IPS DF 4.7 (cell line): ENCODE data around the gene DYDC2.
"Not testable (repeated sequence)": the region's sequence is repeated elsewhere in the genome, so short reads cannot be mapped to it uniquely, and the experiment has no call there.

Source experiments
- DNase-seq: peaks from one replicate; pipeline ENCODE4 v3.0.0-alpha.2; 2013; ENCODE audit warnings: low spot score; ENCODE audit errors: extremely low read depth

Gene DYDC2

GRCh38 chr10:80356563-80356988 lies at the start of gene DYDC2, which contains the start of gene DYDC1:
TSS of gene DYDC2 (plus strand) at chr10:80356781. CDS start at chr10:80362444, 5,663 bp downstream.
TSS of gene DYDC1 (minus strand) at chr10:80356755. CDS start at chr10:80352601, 4,154 bp downstream.
- no peak for DNase-seq

GRCh38 chr10:80313523-80313922 lies 43.1 kb upstream of the DYDC2 start:
- DNase-seq = no peak

- no peak for DNase-seq
Observed at GRCh38 chr10:80315391-80315790, 41.2 kb upstream of the DYDC2 start.

GRCh38 chr10:80318742-80319141 lies 37.8 kb upstream of the DYDC2 start:
- DNase-seq = no peak

GRCh38 chr10:80319318-80319717 lies 37.3 kb upstream of the DYDC2 start:
- DNase-seq = no peak

- no peak for DNase-seq
Observed at GRCh38 chr10:80319725-80320290, 36.8 kb upstream of the DYDC2 start.

GRCh38 chr10:80320377-80320776 lies 36.2 kb upstream of the DYDC2 start:
- DNase-seq = no peak

GRCh38 chr10:80321183-80321582 lies 35.4 kb upstream of the DYDC2 start:
- no peak for DNase-seq

- no peak for DNase-seq
Observed at GRCh38 chr10:80322158-80322557, 34.4 kb upstream of the DYDC2 start.

- DNase-seq = no peak
Observed at GRCh38 chr10:80322711-80323110, 33.9 kb upstream of the DYDC2 start.

- no peak for DNase-seq
Observed at GRCh38 chr10:80323311-80323710, 33.3 kb upstream of the DYDC2 start.

GRCh38 chr10:80324086-80324485 lies 32.5 kb upstream of the DYDC2 start:
- DNase-seq = no peak

GRCh38 chr10:80324891-80325364 lies 31.7 kb upstream of the DYDC2 start:
- DNase-seq = no peak

GRCh38 chr10:80333983-80334382 lies 22.6 kb upstream of the DYDC2 start:
- DNase-seq = no peak

- DNase-seq = no peak
Observed at GRCh38 chr10:80344276-80344675, 12.3 kb upstream of the DYDC2 start.

GRCh38 chr10:80344912-80345311 lies 11.7 kb upstream of the DYDC2 start:
- no peak for DNase-seq

- no peak for DNase-seq
Observed at GRCh38 chr10:80350251-80350650, 6.3 kb upstream of the DYDC2 start.

GRCh38 chr10:80351220-80351619 lies 5.4 kb upstream of the DYDC2 start:
- DNase-seq = no peak

- no peak for DNase-seq
Observed at GRCh38 chr10:80356989-80357850, 639 bp downstream of the DYDC2 start.

- DNase-seq = no peak
Observed at GRCh38 chr10:80357851-80358125, 1.2 kb downstream of the DYDC2 start.

- DNase-seq = not testable (repeated sequence)
Observed at GRCh38 chr10:80358925-80359324, 2.3 kb downstream of the DYDC2 start.

- DNase-seq = no peak
Observed at GRCh38 chr10:80359644-80360043, 3.1 kb downstream of the DYDC2 start.

GRCh38 chr10:80365510-80365909 lies 8.9 kb downstream of the DYDC2 start:
- no peak for DNase-seq
